NCI-H460 (cell line): ENCODE data around the gene HAGHL. TPM values are rescaled to one million over a fixed set of nuclear protein-coding genes. Genes with fewer than 3 reads are reported as not detected.
A peak's percentile ranks its signal among the peaks of the same experiment; 100 is the strongest.
"Not testable (repeated sequence)": the region's sequence is repeated elsewhere in the genome, so short reads cannot be mapped to it uniquely, and the experiment has no call there.

Experiments used
- DNase-seq: peaks from one replicate; pipeline ENCODE4 v3.0.0-alpha.2; 2016; ENCODE audit warnings: low read depth; ENCODE audit errors: extremely low read depth
- total RNA-seq: library from RNA; depleted of rRNA; stranded (reverse); fragments of >200 nt; shearing (Covaris generic); gene quantifications from 2 replicates; pipeline ENCODE4 v1.2.3, GENCODE V29; 2014

The HAGHL gene
- total RNA-seq, 1 experiment from 2014 or later: 9.3 TPM

DNA sequence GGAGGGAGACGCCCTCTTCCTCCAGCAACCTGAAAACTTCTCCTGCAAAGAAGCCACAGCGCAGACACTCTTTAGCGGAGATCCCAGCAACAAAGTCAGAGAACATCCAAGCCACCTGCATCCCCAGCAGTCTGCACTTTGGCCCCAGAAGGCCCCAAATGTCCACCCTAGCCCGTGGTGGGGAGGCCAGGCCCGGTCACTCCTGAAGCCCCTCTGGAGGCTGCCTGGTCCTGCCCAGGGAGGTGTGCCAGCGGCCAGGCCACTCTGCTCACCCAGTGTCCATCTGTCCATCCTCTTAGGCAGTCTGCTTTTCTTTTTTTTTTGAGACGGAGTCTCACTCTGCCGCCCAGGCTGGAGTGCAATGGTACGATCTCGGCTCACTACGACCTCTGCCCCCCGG, 5.4 kb downstream of the HAGHL start:
- no peak for DNase-seq

DNA sequence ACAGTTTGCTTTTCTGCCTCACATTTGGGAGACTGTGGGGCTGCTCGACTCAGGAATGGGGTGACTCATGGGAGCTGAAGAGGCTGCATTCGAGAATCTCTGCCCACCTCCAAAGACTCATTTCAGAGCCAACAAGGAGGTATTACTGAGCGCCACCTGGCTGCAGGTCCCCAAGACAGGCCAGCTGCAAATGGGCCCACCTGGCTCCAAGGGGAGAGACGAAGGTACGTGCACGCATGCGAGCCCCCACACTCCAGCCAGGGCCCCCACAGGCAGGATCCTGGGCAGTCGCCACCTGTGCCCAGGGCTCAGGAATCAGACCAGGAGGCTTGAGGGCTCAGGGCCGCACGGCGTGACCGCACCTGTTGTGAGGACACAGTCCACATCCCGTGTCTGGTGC, 6.0 kb downstream of the HAGHL start:
- DNase-seq: no peak

DNA sequence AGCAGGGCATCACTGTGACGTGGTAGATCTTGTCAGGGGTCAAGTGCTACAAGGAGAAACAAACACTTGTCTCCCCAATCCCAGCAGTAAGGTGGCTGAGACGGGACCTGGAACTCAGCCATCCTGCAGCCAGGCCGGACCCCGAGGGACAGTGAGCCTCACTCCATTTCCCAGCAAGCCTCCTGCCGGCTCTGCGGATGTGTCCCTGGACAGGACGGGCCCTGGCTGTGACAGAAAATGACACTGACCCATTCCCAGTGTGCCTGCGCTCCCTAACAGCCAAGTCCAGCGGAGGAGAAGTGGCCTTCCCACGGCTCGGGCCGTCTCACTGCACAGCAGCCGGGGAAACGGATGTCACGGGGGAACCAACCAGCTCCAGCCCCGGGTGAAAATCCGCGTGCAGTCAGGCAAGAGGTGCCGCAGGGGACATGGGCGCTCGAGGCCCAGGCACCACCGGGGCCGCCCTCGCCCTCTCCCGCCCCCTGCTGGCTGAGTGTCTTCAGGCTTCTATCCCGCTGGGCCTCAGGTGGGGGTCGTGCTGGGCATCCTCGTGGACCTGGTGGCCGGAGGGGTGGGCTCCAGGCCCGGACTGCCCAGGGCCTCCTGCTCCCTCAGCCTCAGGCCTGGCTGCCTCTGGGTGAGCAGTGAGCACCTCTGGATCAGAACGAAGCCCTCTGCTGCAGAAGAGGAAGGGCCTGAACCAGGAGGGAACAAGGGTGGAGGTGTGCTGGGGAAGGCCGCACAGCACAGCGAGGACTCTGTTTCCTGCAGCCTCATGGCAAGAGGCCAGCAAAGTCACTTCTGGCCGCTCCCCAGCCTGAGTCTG, 6.7 kb downstream of the HAGHL start:
- no peak for DNase-seq

DNA sequence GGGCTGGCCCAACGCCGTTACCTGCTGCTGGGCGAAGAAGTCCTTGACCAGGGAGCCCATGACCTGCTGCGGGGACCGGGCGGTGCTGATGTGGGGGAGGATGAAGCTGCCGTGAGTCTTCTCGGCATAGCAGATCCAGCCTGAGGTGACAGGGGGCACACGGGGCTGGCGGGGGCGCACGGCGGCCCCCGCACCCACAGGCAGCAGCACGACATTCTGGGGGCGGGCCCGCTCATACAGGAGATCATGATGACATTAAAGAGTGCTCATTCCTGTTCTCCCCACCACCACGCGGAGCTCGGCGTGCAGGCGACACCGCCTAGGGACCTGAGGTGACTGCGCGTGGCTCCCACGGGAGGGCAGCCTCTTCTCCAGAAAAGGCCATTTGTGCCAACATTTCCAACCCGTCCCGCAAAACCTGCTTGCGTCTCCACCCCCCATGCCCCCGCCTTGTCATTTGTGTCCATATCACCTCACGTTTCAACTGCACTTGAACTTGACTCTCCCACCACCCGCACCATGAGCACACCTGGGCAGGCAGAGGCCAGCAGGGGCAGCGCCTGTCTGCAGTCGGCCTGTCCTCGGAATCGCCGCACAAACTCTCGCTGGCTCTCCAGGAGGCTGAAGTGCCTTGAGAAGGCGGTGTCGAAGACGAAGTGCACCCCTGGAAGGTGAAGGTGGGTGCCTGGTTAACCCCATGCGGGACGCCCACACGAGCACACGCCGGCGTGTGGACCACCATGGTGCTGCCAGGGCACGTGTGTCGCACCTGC, 7.5 kb downstream of the HAGHL start:
- DNase-seq: no peak

DNA sequence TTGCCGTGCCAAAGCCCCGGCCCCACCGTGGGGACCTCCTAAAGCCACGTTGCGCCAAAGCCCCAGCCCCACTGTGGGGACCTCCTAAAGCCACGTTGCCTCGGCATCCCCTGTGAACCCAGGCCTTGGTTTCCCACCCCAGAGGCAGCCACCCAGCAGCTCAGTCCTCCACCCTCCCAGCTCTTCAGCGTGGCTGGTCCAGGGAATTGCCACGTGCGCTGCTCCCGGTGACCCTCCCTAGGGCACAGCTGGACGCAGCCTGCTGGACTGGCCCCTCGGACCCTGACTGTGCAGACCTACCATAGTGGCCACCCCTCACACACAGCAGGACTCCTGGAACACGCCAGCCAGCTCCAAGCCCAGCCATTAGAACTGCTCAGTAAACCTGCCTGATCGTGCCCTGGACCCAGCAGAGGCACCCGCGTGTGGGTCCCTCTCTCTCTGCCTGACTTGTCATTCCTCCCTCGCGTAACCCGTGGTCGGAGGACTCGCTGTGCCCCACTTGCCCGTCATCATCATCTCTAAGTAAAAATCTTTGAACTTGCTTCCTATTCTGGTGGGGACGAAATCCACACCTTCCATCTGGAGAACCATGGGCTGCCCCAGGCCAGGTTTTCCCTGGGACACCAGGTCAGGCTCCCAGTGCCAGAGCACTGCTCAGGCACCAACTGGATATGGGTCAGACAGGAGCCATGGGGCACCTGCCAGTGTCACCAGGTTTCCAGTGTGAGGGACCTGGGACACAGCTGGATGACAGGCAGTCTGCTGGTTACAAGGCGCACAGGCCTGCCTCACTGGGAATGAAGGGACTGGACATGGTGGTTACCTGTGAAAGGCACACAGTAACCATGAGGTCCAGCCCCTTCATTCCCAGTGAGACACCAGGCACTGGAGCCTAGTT, 8.3 kb downstream of the HAGHL start:
- no peak for DNase-seq

DNA sequence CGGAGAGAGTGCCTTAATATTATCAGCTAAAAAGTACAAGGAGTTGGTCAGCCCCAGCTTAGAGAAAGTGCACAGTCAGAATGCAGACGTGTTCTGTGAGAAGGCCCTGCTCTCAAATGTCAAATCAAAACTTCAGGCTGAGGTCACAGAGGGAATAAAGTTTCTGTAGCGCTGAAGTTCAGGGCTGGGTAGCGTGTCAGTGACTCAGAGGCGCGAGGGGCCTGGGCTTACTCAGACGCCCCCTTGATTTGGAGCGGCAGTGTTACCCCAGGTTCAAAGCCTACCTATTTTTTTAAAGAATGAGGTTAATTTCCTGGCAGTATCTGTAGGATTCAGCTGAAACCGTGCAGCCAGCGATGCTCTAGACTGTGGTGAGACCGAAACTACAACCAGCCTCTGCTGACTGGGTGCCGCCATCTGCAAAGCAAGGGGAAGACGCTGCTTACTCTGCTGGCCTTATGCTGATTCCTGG, 9.1 kb downstream of the HAGHL start:
- DNase-seq: no peak

DNA sequence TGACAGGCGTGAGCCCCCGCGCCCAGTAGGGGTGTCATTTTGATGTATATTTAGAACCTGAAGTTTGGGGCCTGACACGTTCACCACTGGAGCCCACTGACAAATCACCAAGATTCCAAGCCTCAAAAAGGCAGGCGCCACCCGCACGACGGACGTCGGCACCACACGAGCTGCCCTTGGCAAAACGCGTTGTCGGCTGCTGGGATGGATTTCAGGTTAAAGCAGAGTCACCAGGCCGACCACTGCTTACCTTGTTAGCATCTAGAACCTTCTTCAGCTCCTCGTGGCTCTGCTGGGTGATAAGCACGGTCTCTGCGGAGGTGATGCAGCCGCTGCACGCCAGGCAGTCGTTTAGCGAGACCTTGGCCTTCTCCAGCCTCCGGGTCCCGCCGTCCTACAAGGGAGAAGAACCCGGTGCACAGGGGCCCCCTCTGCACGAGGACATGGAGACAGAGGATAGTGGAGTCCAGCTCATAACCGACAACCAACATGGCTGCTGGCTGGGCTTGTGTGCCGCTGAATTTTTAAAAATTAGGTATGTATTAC, 10.1 kb downstream of the HAGHL start:
- no peak for DNase-seq

DNA sequence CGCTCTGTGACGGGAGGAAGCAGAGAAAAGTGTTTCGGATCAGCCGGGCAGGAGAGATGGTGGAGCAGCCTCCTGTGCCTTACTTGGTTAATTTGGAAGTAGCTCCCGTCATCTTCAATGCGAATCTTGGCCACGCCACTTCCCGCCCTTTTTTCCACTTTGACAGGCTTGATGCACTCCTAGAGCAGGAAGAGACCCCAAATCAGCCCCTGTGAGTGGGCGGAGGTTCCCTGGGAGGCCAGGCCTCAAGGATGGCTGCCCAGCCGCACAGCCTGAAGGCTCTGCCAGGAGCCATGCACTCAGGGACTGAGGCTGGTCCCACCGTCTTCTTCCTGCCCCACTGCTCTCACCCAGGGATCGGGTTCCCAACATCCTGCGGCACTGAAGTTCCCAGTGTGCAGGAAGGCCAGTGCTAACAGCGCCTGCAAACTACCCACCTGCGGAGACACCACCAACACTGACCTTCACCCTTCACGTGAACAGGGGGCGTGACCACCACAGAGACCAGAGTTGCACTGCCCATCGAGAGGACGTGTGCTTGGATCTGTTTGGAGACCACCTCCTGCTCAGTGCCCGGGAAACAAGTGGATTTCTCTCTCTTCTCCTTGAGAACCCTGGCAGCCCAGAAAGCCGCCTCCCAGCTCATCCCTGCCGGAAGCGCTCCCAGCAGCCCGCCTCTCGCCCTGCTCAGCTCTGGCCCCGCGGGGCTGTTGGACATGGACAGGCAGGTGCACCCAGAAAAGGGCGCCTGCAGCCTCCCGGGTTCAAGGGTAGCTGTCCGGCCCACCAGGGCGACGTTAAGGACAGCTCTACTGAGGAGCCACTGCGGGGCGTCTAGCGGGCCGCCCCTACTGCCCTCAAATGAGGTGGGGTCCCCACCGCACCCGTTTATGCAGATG, 12.9 kb downstream of the HAGHL start:
- DNase-seq: no peak

DNA sequence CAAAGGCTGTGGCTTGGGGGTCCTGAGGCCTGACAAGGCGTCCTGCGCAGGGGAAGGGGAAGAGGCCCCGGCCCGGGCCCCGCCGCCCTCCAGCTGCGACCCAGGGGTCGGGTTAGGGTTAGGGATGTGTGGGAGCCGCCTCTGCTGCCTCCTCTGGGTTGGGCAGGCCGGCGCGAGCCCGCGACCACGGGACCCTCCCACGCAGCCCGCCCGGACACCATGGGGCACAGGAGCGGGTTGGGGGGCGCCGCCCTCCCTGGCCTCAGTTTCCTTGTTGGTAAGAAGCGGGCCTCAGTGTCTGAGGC, 13.5 kb downstream of the HAGHL start:
- no peak for DNase-seq

DNA sequence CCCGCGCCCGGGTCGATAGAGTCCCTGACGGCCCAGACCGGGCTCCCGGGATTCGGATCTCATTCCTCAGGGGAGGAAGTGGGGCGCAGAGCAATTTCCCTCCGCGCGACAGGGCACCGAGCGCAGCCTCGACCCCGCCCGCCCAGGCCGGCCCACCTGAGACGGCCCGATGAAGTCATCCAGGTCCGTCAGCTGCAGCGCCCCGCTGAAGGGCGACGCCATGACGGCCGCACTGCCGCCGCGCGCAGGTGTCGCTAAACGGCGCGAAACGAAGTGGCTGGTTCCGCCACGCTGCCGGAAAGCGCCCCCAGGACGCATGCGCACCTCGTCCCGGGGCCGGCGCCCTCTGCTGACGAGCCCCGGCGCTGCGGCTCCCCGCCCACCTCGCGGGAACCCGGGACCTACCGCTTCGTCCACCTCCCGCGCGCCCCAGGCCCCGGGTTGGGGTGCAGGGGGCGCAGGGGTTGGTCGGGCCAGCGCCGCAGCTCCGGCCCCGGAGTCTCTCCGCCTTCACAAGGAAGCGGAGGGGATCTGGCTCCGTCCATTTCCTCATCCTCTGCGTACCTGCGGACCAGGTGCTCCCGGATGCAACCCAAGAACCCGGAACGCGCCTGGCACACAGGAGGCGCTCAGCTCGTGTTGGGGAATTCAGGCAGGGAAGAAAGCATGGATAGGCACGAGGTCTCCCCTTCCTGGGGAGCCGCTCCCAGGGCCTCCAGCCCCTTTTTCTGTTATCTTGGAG, 14.0 kb downstream of the HAGHL start, which contains the start of gene CIAO3:
Gene CIAO3, minus strand, starts transcription at position 234 of the 742 bp plus-strand sequence. Its CDS starts 12 bp downstream, at position 222.
- peak; percentile 85 for DNase-seq

DNA sequence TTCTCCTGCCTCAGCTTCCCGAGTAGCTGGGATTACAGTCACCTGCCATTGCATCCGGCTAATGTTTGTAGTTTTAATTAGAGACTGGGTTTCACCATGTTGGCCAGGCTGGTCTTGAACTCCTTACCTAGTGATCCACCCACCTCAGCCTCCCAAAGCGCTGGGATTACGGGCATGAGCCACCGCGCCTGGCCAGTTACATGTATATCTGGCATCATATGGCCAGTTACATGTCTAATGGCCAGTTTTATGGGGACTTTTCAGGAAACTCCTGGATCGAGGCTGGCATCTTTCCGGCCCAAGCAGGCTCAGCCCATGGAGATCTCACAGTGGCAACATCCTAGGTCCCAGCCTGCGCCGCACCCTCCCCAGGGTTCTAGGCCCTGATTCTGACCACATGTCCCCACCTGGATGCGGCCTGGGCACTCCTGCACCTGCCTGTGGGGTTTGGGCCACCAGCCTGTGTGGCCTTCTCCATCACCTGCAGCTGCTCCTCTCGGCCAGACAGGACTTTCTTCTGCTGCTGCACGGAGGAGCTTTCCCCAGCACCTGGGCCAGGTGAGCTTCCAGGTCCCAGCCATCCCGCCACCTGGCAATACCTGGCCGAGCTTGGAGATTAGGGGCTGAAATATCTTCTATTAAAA, 15.2 kb downstream of the HAGHL start:
- DNase-seq: no peak

DNA sequence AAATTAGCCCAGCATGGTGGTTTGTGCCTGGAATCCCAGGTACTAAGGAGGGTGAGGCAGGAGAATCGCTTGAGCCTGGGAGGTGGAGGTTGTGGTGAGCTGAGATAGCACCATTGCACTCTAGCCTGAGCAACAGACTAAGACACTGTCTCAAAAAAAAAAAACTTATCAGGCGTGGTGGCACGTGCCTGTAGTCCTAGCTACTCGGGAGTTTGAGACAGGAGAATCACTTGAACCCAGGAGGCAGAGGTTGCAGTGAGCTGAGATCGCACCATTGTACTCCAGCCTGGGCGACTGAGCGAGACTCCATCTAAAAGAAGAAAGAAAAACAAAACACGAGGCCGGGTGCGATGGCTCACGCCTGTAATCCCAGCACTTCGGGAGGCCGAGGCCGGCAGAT, 16.0 kb downstream of the HAGHL start:
- DNase-seq: not testable (repeated sequence)

DNA sequence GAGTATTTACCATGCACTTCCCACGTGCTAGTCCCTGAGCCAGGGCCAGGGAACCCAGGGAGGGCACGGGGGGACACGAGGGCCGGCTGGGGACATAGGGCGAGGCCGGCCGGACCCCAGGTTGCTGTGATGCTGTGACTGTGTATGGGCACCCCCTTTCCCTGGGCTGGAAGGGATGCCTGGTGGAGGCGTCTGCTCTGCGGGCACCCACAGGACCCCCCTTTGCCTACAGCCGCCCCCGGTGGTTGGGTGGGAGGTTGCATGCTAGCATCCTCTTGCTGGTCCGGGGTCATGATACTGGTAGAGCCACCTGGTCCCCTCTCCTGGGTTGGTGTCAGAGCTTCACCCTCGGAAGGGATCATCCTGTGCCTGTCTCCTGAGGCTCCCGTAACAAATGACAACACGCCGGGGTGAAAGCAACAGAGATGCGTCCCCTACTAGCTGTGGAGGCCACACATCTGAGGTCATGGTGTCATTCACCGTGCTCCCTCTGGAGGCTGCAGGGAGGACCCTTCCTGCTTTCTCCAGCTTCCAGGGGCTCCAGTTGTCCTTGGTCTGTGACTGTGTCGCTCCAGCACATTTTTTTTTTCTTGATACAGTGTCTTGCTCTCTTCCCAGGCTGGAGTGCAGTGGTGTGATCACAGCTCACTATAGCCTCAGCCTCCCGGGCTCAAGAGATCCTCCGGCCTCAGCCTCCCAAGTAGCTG, 17.0 kb downstream of the HAGHL start:
- DNase-seq: no peak

DNA sequence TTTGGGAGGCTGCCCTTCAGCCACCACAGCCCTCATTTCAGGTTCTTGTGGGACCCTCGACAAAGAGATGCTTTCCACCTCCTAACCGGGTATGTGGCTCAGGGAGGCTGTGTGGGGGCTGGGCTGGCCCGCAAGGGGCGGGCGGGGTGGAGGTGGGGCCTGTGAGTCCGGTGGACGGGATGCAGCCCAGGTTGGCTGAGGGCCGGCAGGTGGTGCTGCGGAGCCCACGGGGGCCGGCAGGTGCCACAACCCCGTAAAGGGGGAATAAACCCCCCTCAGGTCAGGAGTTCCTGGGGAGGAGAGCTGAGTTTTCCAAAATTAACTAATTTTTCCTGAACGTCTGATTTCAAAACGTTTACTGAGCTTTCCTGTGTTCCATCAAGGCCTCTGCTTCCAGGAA, 18.8 kb downstream of the HAGHL start:
- no peak for DNase-seq

DNA sequence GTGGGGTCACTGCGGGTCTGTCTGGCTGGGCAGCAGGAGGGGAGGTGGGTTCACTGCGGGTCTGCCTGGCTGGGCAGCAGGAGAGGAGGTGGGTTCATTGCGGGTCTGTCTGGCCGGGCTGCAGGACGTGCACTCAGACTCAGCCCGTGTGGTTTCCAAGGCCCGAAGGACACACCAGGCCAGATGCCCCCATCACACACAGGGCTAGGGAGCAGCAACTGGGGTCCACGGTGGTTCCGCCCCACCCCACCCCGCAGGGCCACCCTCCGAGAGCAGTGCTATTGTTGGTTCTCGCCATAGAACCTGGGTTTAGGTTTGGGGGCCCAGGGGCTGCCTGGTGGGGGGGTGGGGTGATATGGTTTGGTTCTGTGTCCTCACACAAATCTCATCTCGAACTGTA, 19.7 kb downstream of the HAGHL start:
- no peak for DNase-seq

DNA sequence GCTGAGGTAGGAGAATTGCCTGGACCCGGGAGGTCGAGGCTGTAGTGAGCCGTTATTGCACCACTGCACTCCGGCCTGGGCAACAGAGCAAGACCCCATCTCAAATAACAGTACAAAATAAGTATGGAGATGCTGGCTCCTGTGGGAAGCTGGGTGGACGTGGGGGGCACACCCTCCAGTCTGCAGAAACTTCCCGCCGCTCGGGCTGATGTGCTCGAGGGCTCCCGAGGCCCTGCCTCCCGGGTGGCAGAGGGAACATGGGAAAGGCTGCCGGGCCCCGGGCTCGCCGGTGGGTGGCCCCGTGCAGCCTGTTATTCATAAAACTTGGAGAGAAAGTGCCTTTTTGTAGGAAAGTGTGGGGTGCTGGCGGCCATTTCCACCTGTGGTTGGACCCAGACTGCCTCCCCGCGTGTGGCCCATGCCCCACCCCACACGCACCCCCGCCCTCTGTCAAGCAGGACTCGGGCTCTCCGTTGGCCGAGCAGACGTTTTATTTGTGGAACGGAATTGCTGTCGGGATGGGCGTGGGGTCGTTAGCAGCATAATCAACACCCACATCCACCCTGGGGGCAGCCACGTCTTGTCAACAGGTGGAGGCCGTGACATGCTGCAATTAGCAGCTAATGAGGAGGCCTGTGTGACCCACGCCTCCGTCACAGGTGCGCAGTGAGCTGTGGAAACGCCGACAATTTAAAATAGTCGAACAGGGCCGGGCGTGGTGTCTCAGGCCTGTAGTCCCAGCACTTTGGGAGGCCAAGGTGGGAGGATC, 21.3 kb downstream of the HAGHL start:
- DNase-seq: no peak

DNA sequence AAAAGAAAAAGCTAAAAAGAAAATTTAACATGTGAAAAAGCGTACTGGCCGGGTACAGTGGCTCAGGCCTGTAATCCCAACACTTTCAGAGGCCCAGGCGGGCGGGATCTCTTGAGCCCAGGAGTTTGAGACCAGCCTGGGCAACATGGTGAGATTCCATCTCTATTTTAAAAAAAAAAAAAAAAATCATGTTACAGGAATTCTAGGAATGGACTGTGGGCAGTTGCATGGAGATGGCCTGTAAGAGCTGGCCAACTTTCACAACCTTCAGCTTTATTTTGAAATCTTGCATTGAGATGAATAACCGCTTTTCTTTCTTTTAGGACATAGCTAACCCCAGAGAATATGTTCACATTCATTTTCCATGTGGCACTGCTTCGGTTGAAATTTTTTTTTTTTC, 22.1 kb downstream of the HAGHL start:
- DNase-seq: no peak
